HG03039 (cell line): Measurements from ENCODE around the gene CSDE1.
"Not testable (repeated sequence)": the region's sequence is repeated elsewhere in the genome, so short reads cannot be mapped to it uniquely, and the experiment has no call there.

Experiments
- ATAC-seq: cut with Tn5 transposase; IDR thresholded peaks from one replicate; pipeline ENCODE4 v1.9.1; 2021; ENCODE audit warnings: mild to moderate bottlenecking, moderate library complexity; ENCODE audit not compliant: unreplicated experiment

CSDE1 gene

DNA sequence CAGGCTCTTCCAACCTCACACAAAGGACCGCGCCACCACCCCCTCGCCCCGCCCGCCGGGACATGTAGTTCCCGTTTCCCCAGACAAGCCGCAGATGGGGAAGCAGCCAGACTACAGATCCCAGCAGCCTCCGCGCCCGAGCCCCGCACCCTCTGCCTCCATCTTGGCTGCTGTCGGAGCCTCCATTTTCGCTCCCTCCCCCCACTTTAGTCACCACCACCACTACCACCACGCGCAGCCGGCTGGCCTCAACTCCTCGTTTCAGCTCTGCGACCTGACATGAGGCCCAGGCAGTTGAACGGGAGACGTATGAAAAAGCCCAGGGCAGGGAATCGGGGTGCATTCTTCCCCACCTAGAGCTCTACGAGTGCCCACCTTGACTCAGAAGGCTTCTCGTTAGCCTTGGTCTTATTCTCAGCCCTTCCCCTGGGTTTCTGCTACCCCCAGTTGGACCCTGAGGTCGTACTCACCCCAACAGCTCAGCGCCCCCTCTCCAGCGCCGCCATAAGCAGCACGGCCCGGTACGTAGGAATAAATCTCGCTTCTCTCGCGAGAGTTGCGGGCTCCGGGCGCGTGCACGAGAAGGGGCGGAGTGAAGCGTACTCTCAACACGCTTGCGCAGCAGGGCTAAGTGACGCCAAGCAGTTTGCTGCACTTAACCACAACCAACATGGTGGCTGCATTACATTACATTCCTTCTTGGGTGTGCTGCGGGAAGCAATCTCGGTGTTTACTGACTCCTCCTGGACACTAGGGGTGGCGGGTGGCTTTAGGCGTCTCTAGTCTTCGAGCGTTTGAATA is at the start of gene CSDE1:
Gene CSDE1, minus strand, starts transcription at position 530 of the 801 bp plus-strand sequence. CDS start 18,094 bp downstream, outside the sequence.
- ATAC-seq = peak; percentile 76

DNA sequence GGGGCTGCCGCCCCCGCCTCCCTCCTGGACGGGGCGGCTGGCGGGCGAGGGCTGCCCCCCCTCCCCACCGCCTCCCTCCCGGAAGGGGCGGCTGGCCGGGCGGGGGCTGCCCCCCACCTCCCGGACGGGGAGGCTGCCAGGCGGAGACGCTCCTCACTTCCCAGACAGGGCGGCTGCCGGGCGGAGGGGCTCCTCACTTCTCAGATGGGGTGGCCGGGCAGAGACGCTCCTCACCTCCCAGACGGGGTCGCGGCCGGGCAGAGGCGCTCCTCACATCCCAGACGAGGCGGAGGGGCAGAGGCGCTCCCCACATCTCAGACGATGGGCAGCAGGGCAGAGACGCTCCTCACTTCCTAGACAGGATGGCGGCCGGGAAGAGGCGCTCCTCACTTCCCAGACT is 46.7 kb upstream of the CSDE1 start:
- not testable (repeated sequence) for ATAC-seq

GRCh38 chr1:114803001-114803400 is 45.2 kb upstream of the CSDE1 start:
- ATAC-seq = no peak

DNA sequence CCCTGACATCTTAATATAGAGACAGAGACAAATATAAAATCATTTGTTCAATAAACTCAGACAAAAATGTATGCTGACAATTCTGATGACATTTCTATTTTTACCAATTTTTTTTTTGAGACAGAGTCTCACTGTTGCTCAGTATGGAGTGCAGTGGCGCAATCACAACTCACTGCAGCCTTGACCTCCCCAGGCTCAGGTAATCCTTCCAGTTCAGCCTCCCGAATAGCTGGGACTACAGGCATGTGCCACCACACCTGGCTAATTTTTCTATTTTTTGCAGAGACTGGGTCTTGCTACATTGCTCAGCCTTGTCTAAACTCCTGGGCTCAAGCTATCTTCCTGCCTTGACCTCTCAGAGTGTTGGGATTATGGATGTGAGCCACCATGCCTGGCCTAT is 36.3 kb upstream of the CSDE1 start:
- ATAC-seq = no peak

DNA sequence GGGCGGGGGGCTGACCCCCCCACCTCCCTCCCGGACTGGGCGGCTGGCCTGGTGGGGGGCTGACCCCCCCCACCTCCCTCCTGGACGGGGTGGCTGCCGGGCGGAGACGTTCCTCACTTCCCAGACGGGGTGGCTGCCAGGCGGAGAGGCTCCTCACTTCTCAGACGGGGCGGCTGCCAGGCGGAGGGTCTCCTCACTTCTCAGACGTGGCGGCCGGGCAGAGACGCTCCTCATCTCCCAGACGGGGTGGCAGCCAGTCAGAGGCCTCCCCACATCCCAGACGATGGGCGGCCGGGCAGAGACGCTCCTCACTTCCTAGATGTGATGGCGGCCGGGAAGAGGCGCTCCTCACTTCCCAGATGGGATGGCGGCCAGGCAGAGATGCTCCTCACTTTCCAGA is 32.8 kb upstream of the CSDE1 start:
- not testable (repeated sequence) for ATAC-seq

DNA sequence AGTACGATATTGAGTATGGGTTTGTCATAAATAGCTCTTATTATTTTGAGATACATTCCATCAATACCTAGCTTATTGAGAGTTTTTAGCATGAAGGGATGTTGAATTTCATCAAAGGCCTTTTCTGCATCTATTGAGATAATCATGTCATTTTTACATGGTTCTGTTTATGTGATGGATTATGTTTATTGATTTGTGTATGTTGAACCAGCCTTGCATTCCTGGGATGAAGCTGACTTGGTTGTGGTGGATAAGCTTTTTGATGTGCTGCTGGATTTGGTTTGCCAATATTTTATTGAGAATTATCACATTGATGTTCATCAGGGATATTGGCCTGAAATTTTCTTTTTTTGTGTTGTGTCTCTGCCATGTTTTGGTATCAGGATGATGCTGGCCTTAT is 28.7 kb upstream of the CSDE1 start:
- not testable (repeated sequence) for ATAC-seq

- ATAC-seq = no peak
Observed at GRCh38 chr1:114782476-114782875, 24.7 kb upstream of the CSDE1 start.

DNA sequence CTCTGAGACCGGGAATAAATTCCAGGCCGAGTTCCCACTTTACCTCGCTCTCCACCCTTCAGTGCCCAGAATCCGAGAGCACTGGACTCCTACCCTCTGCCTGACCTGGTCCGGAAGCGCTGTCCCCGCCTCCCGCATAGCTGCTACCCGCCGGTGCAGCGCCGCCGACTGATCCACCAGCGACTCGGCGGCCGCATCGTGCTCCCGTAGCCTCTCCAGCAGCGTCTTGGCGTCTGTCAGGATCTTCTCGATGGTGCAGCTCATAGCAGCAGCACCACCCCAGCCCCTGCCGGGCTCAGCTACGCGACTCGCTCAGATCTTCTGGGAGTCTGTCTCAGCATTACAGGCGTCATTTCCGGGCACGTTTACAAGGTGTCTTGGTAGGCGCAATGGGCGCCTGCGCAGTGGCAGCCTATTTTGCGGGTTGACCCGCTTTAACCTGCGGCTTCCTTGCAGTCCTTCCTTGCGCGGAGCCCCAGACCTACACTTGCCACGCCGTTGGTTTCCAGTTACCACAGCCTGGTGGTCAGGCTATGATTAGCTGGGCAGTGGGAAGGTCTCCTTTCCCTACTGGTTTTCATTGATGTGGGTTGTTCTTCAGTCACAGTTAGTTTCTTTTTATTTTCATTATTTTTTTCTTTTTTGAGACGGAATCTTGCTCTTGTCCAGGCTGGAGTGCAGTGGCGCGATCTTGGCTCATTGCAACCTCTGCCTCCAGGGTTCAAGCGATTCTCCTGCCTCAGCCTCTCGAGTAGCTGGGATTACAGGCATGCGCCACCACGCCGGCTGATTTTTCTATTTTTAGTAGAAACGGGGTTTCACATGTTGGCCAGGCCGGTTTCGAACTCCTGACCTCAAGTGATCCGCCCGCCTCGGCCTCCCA is 22.8 kb upstream of the CSDE1 start, which contains the start of gene SIKE1:
Gene SIKE1, minus strand, starts transcription at position 342 of the 883 bp plus-strand sequence. Its CDS starts 78 bp downstream, at position 264.
- peak; percentile 99 for ATAC-seq

DNA sequence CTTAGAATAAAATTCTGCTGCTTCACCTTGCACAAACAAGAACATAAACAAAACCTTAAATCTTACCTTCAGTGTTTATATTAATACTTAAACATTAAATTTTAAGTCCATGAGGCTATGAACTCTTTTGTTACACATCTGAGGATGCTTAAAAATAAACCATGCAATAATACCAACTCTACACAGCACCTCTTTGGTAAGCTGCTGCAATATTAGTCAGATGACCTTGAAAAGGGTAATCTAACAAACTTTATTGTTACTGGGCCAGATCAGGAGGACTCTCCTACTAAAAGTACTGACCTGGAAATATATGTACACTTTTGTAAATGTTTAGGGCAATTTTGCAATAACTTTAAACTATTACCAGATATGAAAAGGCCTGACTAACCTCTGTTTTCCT is 21.9 kb upstream of the CSDE1 start:
- no peak for ATAC-seq

- ATAC-seq = not testable (repeated sequence)
Observed at GRCh38 chr1:114776726-114777125, 18.9 kb upstream of the CSDE1 start.

GRCh38 chr1:114771992-114772391 is 14.2 kb upstream of the CSDE1 start:
- ATAC-seq = no peak

DNA sequence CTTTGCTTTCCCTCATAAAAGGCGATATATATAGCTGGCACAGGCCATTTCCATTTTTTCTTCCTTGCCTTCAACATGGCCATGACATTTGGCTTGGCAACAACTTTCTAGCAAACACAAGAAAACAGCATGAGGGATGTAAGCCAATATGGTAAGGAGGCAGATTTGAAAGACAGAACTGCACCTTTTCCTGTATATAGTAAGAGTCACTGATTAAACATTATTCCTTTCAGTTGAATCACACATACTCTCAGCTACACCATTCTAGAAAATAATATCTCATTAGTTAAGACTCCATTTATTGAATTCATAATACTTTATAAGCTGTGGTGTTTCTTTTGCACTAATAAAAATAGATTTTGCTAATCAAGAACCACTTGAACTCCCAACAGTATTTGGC is 13.2 kb upstream of the CSDE1 start:
- no peak for ATAC-seq

GRCh38 chr1:114764689-114765088 is 6.9 kb upstream of the CSDE1 start:
- ATAC-seq = no peak

GRCh38 chr1:114758256-114758832 is 560 bp upstream of the CSDE1 start:
- no peak for ATAC-seq

DNA sequence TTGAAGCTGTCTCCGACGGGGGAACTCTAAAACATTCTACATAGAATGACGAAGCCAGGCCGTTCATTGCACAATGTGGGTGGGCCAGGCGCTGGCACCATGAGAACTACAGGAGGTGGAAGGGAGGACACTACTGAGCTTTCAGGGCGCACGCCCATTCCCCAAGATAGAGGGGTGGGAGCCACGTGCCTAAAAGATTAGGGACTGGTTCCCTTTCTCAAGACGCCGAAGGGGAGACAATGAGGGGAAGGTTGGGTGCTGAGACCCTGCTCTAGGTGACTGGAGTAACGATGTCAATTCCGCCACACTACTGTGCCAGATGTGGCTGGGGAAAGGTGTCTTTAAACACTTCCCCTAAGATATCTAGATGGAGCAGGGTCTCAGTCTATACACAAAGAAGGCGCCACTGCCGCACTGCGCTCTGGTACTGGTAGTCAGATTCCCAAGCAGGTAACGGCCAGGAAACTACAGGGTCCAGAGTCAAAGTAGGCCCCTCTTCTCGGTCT is 782 bp downstream of the CSDE1 start:
- ATAC-seq = no peak

- ATAC-seq = peak; percentile 33
Observed at GRCh38 chr1:114756009-114756892, 1.5 kb downstream of the CSDE1 start.

DNA sequence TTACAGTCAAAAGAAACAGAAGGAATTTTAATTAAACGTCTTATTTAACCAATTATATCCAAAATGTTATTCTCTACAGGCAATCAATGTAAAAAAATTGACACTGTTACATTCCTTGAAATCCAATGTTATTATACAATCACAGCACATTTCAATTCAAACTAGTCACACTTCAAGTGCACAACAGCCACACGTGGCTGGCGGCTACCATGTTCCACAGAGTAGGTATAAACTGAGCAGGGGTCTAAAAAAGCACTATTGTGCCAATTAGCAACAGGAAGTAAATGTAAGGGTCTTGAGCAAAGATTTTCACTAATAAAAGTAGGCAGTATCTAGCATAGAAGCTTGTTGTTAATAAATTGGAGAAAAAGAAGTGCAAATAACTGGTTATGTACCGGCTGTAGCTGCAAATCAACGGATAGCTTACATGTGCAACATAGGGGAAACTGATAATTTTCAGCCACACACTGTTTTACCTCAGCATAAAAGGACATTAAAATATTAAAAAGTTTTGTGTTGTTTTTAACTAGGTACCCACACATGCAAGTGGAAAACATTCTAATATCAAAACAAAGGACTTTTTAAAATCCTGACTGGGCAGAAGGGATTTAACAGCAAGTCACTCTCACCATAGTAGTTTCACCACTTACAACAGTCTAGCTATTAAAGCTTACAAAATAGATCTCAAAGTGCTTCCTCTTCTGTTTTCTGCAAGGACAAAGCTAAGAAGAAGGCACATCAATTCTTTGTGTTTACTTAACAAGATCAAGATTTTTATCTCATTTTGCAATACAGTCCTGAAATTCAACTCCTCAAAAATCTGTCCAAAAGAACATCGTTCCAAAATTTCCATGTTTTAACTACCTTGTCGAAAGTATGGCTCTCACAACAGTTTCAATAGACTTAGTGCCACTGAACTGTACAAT is 2.5 kb downstream of the CSDE1 start:
- ATAC-seq = no peak

DNA sequence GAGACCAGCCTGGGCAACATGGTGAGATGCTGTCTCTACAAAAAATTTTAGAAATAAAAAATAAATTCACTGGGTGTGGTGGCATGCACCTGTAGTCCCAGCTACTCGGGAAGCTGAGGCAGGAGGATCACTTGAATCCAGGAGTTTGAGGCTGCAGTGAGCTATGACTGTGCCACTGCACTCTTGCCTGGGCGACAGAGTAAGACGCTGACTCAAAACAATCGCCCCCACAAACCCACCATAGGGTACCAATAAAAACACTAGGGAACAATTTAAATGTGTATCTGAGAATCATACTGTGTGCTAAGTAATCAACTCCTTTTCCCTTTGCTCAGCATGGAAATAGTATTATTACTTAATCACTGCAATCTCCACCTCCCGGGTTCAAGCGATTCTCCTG is 4.1 kb downstream of the CSDE1 start:
- ATAC-seq = not testable (repeated sequence)

DNA sequence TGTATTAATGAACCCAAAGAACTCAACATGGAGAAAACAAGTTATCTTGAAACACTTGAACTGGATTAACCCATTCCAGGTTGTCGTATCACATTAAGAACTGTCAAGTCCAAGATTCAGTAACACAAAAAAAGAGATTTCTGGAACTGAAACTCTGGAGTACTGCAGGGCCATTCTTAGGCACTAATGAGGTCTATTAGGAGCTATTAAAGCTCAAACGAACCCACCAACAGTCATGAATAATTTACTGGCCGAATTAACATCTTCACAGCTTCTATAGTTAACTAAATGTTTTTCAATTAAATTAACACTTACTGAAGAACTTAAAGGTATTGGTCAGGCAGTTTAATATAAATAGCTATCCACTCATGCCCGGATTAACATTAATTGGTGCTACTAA is 4.6 kb downstream of the CSDE1 start:
- no peak for ATAC-seq
